Measurements from ENCODE around the gene RANBP10.
A peak's percentile ranks its signal among the peaks of the same experiment; 100 is the strongest.
"Not testable (repeated sequence)": the region's sequence is repeated elsewhere in the genome, so short reads cannot be mapped to it uniquely, and the experiment has no call there.

RANBP10 gene

DNA sequence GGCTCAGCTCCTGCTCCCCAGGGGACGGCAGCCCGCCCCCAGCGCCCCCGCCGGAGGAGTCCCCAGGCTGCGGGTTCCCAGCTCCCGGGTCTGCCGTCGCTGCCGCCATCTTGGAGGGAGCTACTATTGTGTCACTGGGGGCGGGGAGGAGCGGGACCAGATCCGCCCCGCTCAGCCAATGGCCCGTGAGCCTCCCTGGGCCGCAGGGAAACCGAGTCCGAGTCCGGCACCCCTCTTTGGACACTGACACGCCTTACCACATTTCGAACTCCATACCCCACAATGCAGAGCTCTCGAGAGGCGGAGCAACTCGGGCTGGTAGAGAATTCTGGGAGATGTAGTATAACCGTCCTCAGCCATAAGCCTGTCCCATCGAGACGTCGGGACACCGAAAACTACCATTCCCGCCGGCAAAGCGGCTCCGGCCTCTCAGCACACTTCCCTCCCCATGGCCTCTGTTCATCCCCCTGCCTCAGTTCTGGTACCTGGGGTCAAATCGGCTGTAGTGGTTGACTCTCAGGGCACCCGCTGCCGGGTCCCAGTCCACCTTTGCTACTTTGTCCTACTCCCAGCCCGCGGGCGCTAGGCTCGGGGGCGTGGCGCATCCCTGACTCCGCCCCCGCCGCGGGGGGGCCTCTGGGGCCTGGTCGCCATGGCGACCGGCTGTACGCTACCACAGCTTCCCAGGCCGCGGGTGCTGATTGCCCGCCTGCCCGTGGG lies at the start of gene RANBP10, which contains the start of gene TSNAXIP1:
Gene RANBP10 (minus strand): TSS at position 133 of the 720 bp plus-strand sequence. CDS start 24 bp downstream, at position 109.
Gene TSNAXIP1 (plus strand): TSS at position 462 of the 720 bp plus-strand sequence. CDS start 261 bp downstream, outside the sequence.
- DNase-seq, result peak; percentile 94

GRCh38 chr16:67855789-67856188 lies 49.4 kb upstream of the RANBP10 start:
- no peak for DNase-seq

DNA sequence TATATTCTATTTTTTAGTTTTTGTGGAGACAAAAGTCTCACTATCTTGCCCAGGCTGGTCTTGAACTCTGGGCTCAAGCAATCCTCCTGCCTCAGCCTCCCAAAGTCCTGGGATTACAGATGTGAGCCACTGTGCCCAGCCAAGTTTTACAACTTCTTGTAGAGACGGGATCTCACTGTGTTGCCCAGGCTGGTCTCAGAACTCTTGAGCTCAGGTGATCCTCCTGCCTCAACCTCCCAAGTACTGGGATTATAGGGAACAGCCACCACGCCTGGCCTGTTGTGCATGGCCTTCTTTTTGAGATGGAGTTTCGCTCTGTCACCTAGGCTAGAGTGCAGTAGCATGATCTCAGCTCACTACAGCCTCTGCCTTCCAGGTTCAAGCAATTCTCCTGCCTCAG lies 47.3 kb upstream of the RANBP10 start:
- DNase-seq, result no peak

GRCh38 chr16:67848118-67848517 lies 41.8 kb upstream of the RANBP10 start:
- DNase-seq, result no peak

DNA sequence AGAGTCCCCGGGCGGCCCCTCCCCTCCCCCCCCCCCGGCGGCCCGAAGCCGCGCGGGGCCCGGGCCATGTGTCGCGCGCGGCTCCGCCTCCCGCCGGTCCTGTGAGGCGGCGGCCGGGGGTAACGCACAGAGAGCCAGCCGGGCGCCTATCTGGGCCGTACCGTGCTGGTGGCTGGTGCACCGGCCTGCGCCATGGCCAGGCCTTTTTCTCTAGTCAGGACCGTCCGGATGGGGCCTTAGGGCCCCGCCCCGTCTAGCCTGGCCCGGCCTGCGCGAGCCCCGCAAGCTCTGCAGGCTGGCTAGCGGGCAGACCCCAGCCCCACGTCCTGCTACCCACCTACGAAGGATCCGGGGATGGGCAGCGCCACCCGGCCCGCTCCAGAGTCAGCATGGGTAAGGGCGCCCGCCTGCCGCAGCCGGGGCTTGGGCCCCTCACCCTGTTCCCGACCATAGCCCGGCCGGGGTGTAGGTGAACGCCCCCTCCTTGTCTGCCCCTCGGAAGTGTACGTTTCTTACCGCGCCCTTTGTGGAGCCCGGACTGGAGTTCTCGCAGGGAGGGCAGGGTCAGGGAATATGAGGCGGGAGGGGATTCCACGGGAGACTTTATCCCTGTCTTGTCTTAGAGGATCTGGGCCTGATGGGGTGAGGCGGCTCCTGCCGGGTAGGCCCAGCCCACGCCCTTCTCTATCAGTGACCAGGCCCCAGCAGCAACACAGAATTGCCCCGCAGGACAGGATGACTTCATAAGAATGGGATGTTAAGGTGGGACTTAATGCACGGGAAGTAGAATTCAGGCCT lies 40.9 kb upstream of the RANBP10 start, which contains the start of gene CENPT:
Gene CENPT (minus strand): TSS at position 630 of the 798 bp plus-strand sequence. CDS start 13,834 bp downstream, outside the sequence.
- DNase-seq, result peak; percentile 63

DNA sequence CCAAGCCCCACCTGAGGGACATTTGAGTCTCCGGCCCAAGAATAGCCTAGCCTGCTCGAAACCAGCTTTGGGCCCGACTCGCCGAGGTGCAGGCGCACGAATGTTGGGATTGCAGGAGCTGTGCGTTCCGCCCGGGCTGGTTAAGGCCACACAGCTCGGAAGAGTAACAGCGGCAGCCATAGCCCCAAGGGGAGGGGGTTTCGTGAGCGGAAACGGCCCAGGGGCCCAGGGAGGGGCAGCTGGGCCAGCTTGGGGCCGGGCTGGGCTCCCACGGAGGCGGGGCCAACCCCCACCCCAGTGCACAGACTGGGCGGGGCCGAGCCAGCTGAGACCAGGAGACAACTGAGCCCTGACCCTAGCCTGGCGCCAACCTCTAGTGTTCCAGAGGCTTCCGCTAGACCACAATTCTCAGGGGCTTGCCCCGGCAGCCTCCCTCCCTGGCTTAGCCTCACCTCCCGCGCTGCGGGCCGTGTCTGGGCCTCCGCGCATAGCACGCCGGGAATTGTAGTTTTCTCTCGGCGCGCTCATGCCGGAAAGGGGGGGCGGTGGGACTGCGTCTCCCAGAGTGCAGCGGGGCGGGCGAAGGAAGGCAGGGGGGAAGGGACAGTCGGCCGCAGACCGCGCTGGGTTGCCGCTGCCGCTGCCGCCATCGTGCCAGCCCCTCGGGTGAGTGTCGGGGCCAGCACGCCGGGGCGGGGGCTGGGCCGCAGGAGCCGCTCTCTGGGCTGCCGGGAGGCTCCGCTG lies 40.1 kb upstream of the RANBP10 start, which contains the start of gene NUTF2:
Gene NUTF2 (plus strand): TSS at position 614 of the 744 bp plus-strand sequence. CDS start 18,198 bp downstream, outside the sequence.
- DNase-seq, result peak; percentile 97

DNA sequence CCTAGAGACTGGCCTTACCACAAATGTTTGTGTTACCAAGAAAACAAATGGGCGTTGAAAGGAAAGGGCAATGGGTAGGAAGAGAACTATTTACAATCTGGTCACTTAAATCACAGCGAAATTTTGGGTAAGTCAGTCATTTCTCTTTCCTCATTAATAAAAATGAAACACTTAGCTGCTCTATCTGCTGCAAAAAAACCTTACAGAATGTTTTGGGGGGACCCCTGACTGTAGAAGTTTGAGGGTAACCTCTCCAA lies 39.6 kb upstream of the RANBP10 start:
- DNase-seq, result no peak

DNA sequence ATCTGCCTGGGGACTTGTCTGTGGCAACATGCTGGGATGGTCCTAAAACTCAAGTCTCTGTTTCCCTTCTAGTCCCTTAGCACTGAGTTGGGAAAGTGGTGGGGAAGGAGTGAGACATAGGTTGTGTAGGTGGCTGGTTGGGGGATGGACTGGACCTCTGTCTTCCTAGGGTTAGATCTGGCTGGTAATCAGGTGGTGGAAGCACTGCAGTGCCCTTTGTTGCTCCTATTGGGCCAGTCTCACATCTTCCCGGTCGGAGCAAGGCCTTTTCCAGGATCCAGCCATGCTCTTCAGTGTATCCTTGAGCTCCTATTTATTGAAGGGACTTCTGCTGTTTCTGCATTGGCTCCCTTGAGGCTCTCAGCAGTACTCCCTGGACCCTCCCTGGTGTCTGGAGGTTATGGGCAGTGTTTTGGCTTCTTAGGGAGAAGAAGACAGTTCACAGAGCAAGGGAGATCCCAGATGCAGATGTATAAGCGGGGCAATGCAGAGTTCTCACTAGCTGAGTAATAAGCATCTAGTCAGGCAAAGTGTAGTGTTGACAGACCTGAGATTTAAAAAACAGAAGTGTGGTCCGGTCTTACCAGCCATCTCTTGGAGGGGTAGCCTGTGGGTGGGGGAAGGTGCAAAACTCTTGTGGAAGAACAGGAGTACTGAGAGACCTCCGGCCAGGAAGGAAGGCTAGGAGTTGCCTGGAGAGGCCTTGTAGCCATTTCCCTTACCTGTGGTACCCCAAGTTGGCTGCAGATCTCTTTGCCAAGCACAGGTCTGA lies 39.1 kb upstream of the RANBP10 start:
- no peak for DNase-seq

DNA sequence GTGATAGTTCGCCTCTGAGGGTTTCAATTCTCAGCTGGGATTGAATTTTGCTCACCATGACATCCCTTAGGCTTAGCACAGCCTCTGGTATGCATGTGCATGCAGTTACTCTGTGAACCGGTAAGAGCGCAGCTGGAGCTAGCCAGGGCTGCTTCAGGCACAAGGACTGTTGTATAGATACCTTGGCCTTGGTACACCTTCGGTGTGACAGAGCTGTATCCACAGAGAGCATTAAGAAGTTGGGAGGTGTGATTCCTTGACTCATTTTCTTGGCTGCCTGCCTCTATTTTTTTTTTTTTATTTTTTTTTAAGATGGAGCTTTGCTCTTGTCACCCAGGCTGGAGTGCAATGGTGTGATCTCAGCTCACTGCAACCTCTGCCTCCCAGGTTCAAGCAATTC lies 38.1 kb upstream of the RANBP10 start:
- DNase-seq, result no peak

DNA sequence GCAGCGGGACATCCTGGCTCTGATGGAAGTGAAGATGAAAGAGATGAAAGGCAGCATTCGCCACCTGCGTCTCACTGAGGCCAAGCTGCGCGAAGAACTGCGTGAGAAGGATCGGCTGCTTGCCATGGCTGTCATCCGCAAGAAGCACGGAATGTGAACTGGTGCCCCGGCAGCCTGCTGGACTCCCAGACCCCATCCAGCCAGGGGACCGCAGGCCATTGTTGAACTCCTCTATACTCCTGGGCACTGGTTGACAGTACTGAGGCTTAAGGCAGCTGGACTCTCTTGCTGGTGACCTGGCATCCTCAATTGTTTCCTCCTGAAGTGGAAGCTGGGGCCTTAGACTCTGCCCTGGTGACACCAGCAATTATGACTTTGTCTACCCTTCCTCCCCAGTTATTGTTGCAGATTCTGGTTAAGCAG lies 37.0 kb upstream of the RANBP10 start:
- DNase-seq, result no peak

DNA sequence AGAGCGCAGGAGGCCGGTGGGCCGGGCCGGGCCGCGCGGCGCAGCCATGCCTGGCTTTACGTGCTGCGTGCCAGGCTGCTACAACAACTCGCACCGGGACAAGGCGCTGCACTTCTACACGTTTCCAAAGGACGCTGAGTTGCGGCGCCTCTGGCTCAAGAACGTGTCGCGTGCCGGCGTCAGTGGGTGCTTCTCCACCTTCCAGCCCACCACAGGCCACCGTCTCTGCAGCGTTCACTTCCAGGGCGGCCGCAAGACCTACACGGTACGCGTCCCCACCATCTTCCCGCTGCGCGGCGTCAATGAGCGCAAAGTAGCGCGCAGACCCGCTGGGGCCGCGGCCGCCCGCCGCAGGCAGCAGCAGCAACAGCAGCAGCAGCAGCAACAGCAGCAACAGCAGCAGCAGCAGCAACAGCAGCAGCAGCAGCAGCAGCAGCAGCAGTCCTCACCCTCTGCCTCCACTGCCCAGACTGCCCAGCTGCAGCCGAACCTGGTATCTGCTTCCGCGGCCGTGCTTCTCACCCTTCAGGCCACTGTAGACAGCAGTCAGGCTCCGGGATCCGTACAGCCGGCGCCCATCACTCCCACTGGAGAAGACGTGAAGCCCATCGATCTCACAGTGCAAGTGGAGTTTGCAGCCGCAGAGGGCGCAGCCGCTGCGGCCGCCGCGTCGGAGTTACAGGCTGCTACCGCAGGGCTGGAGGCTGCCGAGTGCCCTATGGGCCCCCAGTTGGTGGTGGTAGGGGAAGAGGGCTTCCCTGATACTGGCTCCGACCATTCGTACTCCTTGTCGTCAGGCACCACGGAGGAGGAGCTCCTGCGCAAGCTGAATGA lies 36.4 kb upstream of the RANBP10 start:
- DNase-seq, result peak; percentile 82

DNA sequence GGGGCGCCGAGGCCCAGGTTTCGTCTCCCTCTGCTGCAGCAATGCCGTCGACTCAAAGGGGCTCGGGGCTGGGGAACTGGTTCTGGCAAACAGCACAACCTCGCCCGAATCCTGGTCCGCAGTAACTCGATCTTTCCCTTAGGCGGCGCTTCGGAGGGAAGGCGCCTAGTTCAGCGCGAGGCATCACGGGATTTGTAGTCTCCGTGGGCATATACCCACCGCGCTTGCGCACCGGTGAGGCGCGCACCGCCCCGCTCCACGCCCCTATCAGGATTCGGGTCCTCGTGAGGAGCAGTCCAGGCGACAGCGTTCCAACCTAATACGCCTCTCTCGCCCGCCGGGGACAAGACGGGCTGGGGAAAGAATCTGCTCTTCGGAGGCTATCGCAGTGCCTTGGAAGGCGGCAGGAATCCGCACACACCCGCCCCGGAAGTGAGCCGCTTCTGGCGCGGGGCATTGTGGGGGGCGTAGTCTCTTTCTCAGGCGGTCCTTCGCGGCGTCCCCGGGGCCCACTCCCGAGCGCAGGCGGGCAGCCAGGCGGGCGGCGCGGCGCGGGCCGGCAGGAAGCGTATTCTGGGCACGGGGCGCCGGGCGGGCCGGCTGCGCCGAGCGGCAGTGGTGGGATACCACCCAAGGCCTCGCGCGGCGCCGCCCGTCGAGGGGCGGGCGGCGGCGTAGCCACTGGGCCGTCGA lies 35.6 kb upstream of the RANBP10 start, which contains the start of gene THAP11:
Gene THAP11 (plus strand): TSS at position 505 of the 693 bp plus-strand sequence. CDS start 235 bp downstream, outside the sequence.
- peak; percentile 95 for DNase-seq

- DNase-seq, result no peak
These were observed 34.9 kb upstream of the RANBP10 start for GRCh38 chr16:67841198-67841815.

DNA sequence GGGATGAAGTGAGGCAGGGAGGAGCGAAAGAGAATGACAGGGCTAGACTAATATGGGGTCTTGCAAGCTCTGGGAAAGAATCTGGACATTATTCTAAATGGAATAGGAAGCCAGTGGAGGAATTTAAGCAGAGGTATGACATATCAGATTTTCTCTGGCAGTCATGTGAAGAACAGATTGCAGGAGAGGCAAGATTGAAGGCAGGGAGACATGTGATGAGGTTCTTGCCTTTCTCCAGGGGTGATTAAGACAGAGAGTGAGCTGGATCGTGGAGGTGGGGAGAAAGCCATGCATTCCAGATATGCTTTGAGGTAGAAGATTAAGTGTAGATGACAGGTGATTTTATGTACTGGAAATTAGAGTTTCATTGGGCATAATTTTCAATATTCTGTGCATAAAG lies 31.5 kb upstream of the RANBP10 start:
- no peak for DNase-seq

DNA sequence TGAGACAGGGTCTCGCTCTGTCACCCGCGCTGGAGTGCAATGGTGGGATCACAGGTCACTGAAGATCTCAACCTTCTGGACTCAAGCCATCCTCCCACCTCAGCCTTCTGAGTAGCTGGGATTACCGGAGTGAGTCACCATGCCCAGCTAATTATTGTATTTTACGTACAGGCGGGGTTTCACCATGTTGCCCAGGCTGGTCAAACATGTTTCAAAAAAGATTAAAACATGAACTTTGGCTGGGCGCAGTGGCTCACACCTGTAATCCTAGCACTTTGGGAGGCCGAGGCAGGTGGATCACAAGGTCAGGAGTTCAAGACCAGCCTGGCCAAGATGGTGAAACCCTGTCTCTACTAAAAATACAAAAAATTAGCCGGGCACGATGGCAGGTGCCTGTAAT lies 30.8 kb upstream of the RANBP10 start:
- DNase-seq, result not testable (repeated sequence)

DNA sequence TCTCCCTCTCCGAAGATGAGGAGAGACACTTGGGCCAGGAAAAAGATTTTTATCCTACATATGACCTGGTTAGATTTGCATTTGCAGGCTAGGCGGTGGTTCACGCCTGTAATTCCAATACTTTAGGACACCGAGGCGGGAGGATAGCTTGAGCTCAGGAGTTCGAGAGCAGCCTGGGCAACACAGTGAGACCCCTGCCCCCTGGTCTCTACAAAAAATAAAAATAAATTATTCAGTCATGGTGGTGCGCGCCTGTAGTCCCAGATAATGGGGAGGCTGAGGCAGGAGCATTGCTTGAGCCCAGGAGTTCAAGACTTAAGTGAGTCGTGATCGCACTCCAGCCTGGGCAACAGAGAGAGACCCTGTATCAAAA lies 27.9 kb upstream of the RANBP10 start:
- no peak for DNase-seq

GRCh38 chr16:67833415-67834241 lies 27.3 kb upstream of the RANBP10 start:
- peak; percentile 96 for DNase-seq

- DNase-seq, result no peak
These were observed 26.7 kb upstream of the RANBP10 start for GRCh38 chr16:67833030-67833414.

DNA sequence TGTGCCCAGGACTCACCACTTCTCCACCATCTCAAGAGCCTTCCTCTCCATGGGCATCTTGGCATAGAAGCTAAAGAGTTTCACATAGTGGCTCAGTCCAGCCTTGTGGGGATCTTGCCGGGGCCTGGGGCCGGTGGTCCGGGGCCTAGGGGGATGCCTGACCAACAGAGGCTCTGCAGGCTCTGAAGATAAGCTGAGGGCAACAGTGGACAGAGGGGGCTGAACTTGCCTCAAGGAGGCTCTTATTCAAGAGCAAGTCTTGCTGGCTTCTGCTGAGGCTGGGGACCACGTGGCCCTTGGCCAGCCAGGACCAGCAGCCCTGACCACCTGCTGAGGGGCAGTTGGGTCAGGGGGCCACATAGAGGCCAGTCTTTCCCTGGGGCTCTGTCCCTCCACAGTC lies 22.3 kb upstream of the RANBP10 start:
- no peak for DNase-seq

All from activated CD8-positive, alpha-beta memory T cell treated with anti-CD3 and anti-CD28 coated beads, Interleukin-2, amount 50 U/mL, for 48 hours (primary cell).